ENCODE data around the gene RASSF5. TPM values are rescaled to one million over a fixed set of nuclear protein-coding genes. Genes with fewer than 3 reads are reported as not detected.

The RASSF5 gene, protein sequence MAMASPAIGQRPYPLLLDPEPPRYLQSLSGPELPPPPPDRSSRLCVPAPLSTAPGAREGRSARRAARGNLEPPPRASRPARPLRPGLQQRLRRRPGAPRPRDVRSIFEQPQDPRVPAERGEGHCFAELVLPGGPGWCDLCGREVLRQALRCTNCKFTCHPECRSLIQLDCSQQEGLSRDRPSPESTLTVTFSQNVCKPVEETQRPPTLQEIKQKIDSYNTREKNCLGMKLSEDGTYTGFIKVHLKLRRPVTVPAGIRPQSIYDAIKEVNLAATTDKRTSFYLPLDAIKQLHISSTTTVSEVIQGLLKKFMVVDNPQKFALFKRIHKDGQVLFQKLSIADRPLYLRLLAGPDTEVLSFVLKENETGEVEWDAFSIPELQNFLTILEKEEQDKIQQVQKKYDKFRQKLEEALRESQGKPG
- total RNA-seq = 100 to 1,000 TPM; 179 to 227 (median 216) TPM

DNA sequence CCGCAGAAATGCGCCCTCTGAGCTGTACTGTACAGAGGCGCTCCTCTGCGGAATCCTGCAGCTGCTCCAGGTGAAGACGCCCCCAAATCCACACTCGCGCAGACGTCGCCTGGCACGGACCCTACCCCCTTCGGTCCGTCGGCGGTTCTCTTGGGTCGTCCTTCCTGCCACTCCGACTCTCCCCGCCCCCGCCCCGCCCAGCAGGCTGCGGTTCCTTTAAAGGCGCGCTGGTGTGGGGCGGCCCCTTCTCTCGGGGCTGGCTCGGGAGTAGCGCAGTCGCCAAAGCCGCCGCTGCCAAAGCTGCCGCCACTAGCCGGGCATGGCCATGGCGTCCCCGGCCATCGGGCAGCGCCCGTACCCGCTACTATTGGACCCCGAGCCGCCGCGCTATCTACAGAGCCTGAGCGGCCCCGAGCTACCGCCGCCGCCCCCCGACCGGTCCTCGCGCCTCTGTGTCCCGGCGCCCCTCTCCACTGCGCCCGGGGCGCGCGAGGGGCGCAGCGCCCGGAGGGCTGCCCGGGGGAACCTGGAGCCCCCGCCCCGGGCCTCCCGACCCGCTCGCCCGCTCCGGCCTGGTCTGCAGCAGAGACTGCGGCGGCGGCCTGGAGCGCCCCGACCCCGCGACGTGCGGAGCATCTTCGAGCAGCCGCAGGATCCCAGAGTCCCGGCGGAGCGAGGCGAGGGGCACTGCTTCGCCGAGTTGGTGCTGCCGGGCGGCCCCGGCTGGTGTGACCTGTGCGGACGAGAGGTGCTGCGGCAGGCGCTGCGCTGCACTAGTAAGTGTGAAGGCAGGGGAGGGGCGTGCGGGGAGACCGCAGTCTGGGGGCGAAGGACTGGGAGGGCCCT lies at the start of gene RASSF5:
Gene RASSF5, plus strand, starts transcription at position 248 of the 846 bp plus-strand sequence. Its CDS starts 72 bp downstream, at position 320.
- peaks cover 48% of the 10 kb centered on the region for H3K4me1 Mint-ChIP-seq (ENCODE audit: low read depth)

GRCh38 chr1:206459703-206460102 lies 47.6 kb upstream of the RASSF5 start:
- no peaks in the 10 kb centered on the region for H3K27me3 Mint-ChIP-seq (ENCODE audit: low read depth)
- no peak overlapping the region for H3K4me3 Mint-ChIP-seq
- DNase-seq = no peak
- no peak for ATAC-seq
- peaks cover 25% of the 10 kb centered on the region for H3K4me1 Mint-ChIP-seq (ENCODE audit: low read depth)
- no peaks in the 10 kb centered on the region for H3K9me3 Mint-ChIP-seq
- peaks cover 3% of the 10 kb centered on the region for H3K36me3 Mint-ChIP-seq (ENCODE audit: insufficient read depth)

More for the DNA sequence above, at the start of gene RASSF5:
- no peaks in the 10 kb centered on the region for H3K36me3 Mint-ChIP-seq (ENCODE audit: insufficient read depth)
- peaks cover 19% of the 10 kb centered on the region for H3K27me3 Mint-ChIP-seq (ENCODE audit: low read depth)
- ATAC-seq (peak; percentile 79 to 87), DNase-seq (peak; percentile 73)
- H3K4me3 Mint-ChIP-seq = peak within 1 kb of the TSS; percentile 73
- H3K9me3 Mint-ChIP-seq = no peaks in the 10 kb centered on the region

DNA sequence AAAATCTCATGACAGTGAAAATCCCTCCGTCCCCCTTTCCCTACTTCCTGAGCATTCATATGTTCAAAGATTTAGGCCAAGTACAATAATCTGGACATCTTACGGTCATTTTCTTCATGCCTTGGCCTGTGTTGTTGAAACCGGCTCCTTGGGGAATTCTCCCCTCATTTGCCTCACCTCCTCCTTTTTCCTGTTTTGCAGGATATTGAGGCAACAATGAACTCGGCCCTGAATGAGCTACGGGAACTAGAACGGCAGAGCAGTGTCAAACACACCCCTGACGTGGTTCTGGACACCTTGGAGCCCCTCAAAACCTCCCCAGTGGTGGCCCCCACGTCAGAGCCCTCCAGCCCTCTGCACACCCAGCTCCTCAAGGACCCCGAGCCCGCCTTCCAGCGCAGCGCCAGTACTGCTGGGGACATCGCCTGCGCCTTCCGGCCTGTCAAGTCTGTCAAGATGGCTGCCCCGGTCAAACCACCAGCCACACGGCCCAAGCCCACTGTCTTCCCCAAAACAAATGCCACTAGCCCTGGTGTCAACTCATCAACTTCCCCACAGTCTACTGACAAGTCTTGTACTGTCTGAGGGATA lies 46.4 kb upstream of the RASSF5 start:
- H3K4me3 Mint-ChIP-seq = no peak overlapping the region
- DNase-seq (no peak), ATAC-seq (no peak)
- H3K9me3 Mint-ChIP-seq = no peaks in the 10 kb centered on the region
- no peaks in the 10 kb centered on the region for H3K27me3 Mint-ChIP-seq (ENCODE audit: low read depth)
- peaks cover 35% of the 10 kb centered on the region for H3K4me1 Mint-ChIP-seq (ENCODE audit: low read depth)
- peaks cover 2% of the 10 kb centered on the region for H3K36me3 Mint-ChIP-seq (ENCODE audit: insufficient read depth)

DNA sequence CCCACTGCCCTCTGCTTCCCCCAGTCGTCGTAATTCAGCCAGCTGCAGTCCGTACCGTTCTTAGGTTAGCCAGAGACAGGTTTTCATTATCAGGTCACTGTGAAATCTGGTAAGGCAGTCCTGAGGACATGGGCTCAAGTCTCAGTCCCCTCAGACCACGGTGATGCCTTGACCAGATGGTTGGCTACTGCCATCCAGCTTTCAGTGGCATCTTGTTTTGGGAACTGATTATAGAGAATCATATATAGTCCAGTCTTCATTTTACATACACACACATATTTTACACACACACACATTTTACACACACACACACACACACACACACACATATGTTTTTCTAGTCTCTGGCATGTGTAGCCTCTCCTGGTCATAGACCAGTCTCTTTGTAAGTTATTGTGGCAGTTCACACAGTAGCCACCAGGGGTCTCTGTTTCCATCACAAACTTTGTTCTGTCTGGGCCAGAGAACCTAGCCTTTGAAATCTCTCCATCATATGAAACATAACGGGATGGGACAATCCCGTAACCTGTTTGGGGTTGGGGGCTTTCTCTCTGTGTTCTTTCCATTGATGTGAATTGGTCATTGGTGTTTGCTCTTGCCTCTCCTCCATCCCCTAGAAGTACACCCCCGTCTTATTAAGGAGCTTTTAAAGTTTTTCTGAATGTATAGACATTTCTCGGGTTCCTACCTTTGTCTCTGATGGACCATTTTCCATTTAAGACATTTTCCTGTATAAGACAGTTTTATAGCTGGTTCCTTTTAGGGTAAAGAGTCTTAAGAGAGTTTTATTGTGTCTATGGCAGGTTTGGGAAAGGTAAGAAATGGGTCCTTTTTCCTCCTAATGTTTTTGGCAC lies 45.5 kb upstream of the RASSF5 start:
- H3K4me1 Mint-ChIP-seq (ENCODE audit: low read depth) = peaks cover 42% of the 10 kb centered on the region

DNA sequence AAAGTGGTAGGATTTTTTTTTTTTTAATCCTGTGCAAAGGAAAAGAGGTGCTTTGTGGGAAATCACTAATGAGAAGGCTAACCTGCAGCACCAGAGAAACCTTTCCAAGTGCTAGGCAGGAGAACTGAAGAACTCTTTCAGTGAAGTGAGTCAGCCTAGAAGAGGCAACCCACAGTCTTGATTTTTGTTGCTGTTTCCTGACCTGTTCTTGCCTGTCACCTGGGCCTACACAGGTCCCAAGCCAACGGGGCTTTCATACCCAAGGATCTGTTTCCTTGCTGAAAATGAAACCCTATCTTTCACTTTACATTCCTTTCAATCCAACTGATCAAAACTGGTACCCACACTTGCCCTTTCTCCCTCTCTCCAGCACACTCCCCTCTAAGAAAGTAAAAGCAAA lies 44.2 kb upstream of the RASSF5 start:
- Mint-ChIP-seq H3K36me3 (ENCODE audit: insufficient read depth) (no peaks in the 10 kb centered on the region), H3K9me3 (no peaks in the 10 kb centered on the region), H3K4me1 (ENCODE audit: low read depth) (peaks cover 51% of the 10 kb centered on the region), H3K4me3 (no peak overlapping the region), H3K27me3 (ENCODE audit: low read depth) (no peaks in the 10 kb centered on the region)
- no peak for DNase-seq
- ATAC-seq = peak; percentile 30 to 64

More for the DNA sequence above, 45.5 kb upstream of the RASSF5 start:
- ATAC-seq (peak; percentile 58 to 71), DNase-seq (peak; percentile 78)
- Mint-ChIP-seq H3K36me3 (ENCODE audit: insufficient read depth) (peaks cover 1% of the 10 kb centered on the region), H3K9me3 (no peaks in the 10 kb centered on the region), H3K4me3 (no peak overlapping the region), H3K27me3 (ENCODE audit: low read depth) (no peaks in the 10 kb centered on the region)

DNA sequence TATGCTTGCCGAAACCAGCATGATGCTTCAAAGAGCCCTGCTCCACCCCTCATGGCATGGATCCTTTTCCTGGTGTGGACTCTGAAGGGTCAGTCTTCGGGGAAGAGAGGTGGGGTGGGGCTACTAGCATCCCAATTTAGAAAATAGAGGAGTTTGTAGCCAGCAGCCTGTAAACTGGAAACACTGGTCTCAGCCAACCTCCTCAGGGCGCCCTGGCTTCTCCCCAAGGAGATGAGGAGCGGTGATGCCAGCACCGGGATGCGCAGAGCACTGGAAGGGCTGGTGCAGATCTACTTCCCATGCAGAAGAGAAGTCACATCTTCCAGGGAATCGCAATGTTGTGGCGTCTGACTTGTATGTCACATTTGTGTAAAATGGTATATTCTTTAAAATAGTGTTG lies 43.4 kb upstream of the RASSF5 start:
- no peaks in the 10 kb centered on the region for H3K36me3 Mint-ChIP-seq (ENCODE audit: insufficient read depth)
- ATAC-seq = no peak
- DNase-seq = no peak
- no peaks in the 10 kb centered on the region for H3K27me3 Mint-ChIP-seq (ENCODE audit: low read depth)
- H3K4me3 Mint-ChIP-seq = no peak overlapping the region
- no peaks in the 10 kb centered on the region for H3K9me3 Mint-ChIP-seq
- peaks cover 59% of the 10 kb centered on the region for H3K4me1 Mint-ChIP-seq (ENCODE audit: low read depth)

DNA sequence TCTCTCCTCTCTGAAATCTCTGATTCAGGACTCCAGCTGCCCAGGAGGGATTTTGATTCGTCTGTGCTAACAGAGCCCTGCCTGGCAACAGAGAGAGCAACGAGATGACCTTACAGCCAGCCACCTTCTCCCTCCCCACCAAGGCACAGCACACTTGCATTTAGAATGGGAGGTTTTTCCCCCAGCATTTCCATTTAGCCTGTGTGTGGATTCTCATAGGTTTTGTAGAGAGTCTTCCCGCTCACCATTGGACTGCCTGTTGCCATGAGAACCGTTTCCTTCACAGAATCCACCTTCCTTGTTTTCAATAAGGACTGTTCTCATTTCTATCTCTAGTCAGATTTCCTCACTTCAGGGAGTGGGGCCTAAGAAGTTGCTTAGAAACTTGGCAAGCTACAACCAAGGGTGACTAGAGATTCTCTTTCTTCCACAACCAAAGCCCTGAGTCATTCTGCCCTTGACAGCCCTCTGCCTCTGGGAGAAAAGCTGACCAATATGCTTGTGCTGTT lies 42.8 kb upstream of the RASSF5 start:
- Mint-ChIP-seq H3K27me3 (ENCODE audit: low read depth) (no peaks in the 10 kb centered on the region), H3K9me3 (no peaks in the 10 kb centered on the region), H3K4me1 (ENCODE audit: low read depth) (peaks cover 65% of the 10 kb centered on the region), H3K36me3 (ENCODE audit: insufficient read depth) (no peaks in the 10 kb centered on the region), H3K4me3 (no peak overlapping the region)
- DNase-seq (no peak), ATAC-seq (no peak)

DNA sequence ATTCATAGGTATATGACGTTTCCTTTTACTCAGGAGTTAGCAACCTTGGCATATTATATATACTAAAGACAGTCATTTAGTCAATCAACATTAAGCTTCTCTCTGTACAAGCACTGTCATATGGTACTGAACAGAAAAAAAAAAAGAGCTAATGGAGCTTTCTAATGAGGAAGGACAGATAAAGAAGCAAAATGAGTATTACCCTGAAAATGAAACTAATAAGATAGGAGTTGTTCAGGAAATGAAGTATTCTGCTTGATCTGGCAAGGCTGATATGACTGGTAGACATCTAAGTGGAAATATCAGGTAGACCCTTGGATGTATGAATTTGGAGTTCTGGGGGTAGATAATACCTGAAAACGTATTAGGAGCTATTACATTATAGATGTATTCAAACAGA lies 41.4 kb upstream of the RASSF5 start:
- H3K27me3 Mint-ChIP-seq (ENCODE audit: low read depth) = no peaks in the 10 kb centered on the region
- H3K4me1 Mint-ChIP-seq (ENCODE audit: low read depth) = peaks cover 73% of the 10 kb centered on the region
- no peaks in the 10 kb centered on the region for H3K9me3 Mint-ChIP-seq
- ATAC-seq (no peak), DNase-seq (no peak)
- H3K4me3 Mint-ChIP-seq = peak overlapping the region; percentile 56
- H3K36me3 Mint-ChIP-seq (ENCODE audit: insufficient read depth) = no peaks in the 10 kb centered on the region

- Mint-ChIP-seq H3K36me3 (ENCODE audit: insufficient read depth) (no peaks in the 10 kb centered on the region), H3K9me3 (no peaks in the 10 kb centered on the region), H3K4me1 (ENCODE audit: low read depth) (peaks cover 79% of the 10 kb centered on the region), H3K4me3 (peak overlapping the region; percentile 50), H3K27me3 (ENCODE audit: low read depth) (no peaks in the 10 kb centered on the region)
- ATAC-seq (no peak), DNase-seq (no peak)
Measured at GRCh38 chr1:206466840-206467649, 40.3 kb upstream of the RASSF5 start.

GRCh38 chr1:206467915-206468314 lies 39.4 kb upstream of the RASSF5 start:
- peak overlapping the region; percentile 51 for H3K4me3 Mint-ChIP-seq
- no peaks in the 10 kb centered on the region for H3K36me3 Mint-ChIP-seq (ENCODE audit: insufficient read depth)
- H3K27me3 Mint-ChIP-seq (ENCODE audit: low read depth) = no peaks in the 10 kb centered on the region
- no peak for DNase-seq
- no peaks in the 10 kb centered on the region for H3K9me3 Mint-ChIP-seq
- peaks cover 85% of the 10 kb centered on the region for H3K4me1 Mint-ChIP-seq (ENCODE audit: low read depth)
- no peak for ATAC-seq

DNA sequence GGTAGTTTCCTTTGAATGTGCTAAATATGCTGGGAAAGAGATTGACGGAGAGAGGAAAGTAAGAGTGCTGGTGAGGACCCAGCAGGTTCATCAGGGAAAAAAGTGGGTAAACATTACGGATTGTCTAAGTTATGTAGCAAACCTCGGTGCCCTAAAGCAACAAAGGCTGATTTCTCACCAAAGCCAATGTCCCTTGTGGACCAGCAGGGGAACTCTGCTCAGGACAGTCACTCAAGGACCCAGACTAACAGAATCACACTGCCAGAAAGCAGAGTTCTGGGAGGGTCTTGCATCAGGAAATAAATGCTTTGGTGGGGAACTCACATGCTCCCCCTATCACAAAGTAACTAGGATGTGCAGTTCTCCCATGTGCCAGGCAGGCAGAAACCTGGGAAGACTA lies 38.8 kb upstream of the RASSF5 start:
- H3K4me1 Mint-ChIP-seq (ENCODE audit: low read depth) = peaks cover 85% of the 10 kb centered on the region
- H3K36me3 Mint-ChIP-seq (ENCODE audit: insufficient read depth) = peaks cover 5% of the 10 kb centered on the region
- no peak for DNase-seq
- H3K4me3 Mint-ChIP-seq = no peak overlapping the region
- no peaks in the 10 kb centered on the region for H3K27me3 Mint-ChIP-seq (ENCODE audit: low read depth)
- ATAC-seq = no peak
- no peaks in the 10 kb centered on the region for H3K9me3 Mint-ChIP-seq

DNA sequence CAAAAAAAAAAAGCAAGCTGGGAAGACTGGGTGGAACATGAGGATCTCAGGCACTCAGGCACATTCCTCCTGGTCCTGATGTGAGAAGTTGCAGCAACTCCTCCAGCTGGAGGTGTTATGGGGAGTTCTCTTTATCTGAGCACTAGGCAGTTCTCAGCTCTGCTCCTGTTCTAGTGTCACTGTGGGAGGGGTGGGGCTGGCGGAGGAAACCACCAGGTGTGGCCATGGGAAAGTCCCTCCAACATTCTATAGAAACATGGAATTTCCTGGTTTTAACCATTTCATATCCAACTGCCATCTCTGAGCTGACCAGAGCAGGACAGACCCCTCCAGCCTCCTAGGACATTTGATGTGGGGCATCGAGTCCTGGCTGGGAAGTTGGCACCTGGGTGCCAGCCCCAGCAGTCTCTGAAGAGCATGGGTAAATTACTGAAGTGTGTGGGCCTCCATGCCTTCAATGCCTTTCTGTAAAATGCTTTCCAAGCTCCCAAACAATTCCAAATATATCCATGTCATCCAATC lies 37.9 kb upstream of the RASSF5 start:
- Mint-ChIP-seq H3K36me3 (ENCODE audit: insufficient read depth) (peaks cover 8% of the 10 kb centered on the region), H3K4me1 (ENCODE audit: low read depth) (peaks cover 84% of the 10 kb centered on the region), H3K27me3 (ENCODE audit: low read depth) (no peaks in the 10 kb centered on the region), H3K9me3 (no peaks in the 10 kb centered on the region), H3K4me3 (peak overlapping the region; percentile 87)
- no peak for ATAC-seq
- peak; percentile 39 for DNase-seq
